ENCODE data around the gene C1orf232.

C1orf232 gene

DNA sequence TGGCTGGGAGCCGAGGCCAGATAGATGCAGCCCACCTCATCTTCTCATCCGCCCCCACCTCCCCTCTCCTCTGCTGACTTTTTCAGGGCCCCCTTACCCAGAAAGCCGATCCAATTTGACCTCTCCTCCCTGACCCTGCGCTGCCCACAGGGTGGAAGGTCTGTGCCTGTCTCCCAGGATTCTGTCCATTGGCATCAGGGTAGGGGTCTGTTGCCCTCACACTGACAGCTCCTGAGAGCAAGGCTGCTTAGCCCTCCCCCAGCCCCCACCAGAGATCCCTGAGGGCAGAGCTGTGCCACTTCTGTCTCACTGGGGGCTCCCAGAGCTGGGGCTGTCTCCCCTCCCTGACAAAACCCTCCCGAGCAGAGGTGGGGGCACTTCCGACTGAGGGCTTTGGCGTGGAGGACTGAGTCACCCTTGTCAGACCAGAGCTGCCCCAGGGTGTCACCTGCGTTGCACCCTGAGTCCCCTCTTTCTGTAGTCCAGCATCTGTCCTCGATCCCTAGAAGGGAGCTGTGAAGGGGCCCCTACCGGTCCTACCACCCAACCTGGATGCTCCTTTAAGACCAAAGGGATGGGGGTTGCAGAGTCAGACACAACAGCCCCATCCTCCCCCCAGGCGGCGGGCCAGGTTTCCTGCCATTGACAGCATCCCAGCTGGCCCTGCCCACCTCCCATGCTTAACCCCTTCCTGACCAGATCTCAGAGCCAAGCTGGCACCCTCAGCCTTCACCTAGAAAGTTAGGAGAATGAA, 12.3 kb downstream of the C1orf232 start:
- DNase-seq (ENCODE audit: low read depth in 2 of 2) = no peak

DNA sequence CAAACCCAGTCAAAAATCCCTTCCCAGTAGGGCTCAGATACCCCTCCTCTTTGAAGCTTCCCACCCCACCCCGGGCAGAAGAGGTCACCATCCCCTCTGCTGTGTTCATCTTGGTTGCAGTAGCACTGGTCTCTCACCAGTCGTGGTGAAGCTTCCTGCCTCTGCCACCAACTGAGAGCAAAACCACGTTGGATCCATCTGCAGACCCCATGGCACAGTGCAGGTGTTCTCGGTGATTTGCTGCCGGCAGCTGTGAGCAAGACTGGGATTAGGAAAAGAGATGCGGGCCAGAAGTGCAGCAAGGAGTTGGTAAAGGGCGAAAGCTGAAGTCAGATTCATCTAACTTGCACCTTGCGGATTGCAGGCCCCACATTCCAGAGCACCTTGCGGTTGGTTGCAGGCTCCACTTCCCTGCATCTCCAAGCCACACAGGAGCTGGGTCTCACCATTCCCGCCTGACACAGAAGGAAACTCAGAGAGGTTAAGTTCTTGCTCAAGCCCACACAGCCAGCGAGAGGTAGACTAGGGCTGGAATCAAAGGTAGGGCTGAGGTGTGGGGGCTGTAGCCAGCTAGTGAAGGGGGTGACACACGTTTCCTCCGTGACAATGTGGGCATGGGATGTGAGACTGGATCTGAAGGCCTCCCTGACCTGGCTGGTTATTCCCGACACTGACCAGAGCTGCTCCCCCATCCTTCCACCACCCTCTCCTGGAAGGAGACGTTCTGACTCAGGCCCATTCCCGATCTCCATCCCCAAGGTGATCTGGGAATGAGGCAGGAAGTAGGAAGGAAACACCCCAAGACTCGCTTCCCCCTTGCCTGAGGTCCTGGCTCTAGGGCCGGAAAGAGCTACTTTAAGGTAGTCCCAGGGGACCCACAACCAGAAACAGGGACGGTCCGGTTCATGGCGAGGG, 13.1 kb downstream of the C1orf232 start:
- DNase-seq (ENCODE audit: low read depth in 2 of 2) = no peak

DNA sequence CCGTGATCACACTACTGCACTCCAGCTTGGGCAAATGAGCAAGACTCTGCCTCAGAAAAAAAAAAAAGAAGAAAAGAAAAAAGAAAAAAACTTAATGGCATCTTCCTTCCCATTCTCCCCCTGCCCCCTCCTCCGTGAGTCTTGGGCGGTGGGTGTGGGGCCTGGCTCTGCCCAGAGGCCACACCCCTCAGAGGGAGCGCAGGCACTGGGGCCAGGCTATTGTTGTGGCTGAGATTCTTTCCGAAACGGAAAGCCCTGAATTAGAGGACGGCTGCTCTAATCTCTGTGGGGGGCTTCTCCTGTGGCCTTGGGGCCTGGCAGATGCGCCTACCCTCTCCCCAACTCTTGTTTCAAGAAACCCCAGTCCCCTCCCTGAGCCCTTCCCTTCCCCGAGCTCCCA, 14.0 kb downstream of the C1orf232 start:
- DNase-seq (ENCODE audit: low read depth in 2 of 2) = no peak

- DNase-seq (ENCODE audit: low read depth in 2 of 2) = no peak
Observed at GRCh38 chr1:26153966-26154532, 14.7 kb downstream of the C1orf232 start.

GRCh38 chr1:26148887-26149286, 19.9 kb downstream of the C1orf232 start:
- no peak for DNase-seq (ENCODE audit: low read depth in 2 of 2)

DNA sequence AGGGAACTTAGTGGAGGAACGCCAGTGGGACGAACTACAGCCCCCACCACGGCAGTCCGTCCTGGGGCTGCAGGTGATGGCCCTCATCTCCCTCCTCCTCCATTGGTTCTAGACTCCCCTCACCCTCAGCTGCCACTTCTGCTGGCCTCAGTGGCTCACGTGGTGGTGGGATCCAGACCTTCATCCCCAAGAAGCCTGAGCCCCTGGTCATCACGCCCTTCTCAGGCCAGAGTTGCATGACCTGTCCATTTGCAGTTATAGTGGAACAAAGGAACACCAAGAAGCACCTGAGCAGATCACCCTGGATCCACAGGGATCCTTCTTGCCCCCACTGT, 22.8 kb downstream of the C1orf232 start:
- no peak for DNase-seq (ENCODE audit: low read depth in 2 of 2)

GRCh38 chr1:26145041-26145959, 23.5 kb downstream of the C1orf232 start:
- DNase-seq (ENCODE audit: low read depth in 2 of 2) = peak; percentile 58 to 67

GRCh38 chr1:26142159-26142558, 26.6 kb downstream of the C1orf232 start:
- DNase-seq (ENCODE audit: low read depth in 2 of 2) = no peak

- no peak for DNase-seq (ENCODE audit: low read depth in 2 of 2)
Observed at GRCh38 chr1:26138974-26139558, 29.7 kb downstream of the C1orf232 start.

DNA sequence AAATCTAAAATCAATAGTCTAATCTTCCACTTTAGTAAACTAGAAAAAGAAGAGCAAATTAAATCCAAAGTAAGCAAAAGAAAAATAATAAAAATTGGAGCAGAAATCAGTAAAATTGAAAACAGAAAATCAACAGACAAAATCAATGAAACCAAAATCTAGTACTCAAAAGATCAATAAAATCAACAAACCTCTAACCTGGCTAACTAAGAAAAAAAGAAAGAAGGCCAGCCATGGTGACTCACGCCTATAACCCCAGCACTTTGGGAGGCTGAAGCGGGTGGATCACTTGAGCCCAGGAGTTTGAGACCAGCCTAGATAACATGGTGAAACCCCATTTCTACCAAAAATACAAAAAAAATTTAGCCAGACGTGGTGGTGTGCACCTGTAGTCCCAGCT, 34.3 kb downstream of the C1orf232 start:
- DNase-seq (ENCODE audit: low read depth in 2 of 2) = no peak

- DNase-seq (ENCODE audit: low read depth in 2 of 2) = no peak
Observed at GRCh38 chr1:26132834-26133167, 36.0 kb downstream of the C1orf232 start.

GRCh38 chr1:26132128-26132833, 36.5 kb downstream of the C1orf232 start:
- no peak for DNase-seq (ENCODE audit: low read depth in 2 of 2)

GRCh38 chr1:26130695-26131094, 38.1 kb downstream of the C1orf232 start:
- DNase-seq (ENCODE audit: low read depth in 2 of 2) = no peak

DNA sequence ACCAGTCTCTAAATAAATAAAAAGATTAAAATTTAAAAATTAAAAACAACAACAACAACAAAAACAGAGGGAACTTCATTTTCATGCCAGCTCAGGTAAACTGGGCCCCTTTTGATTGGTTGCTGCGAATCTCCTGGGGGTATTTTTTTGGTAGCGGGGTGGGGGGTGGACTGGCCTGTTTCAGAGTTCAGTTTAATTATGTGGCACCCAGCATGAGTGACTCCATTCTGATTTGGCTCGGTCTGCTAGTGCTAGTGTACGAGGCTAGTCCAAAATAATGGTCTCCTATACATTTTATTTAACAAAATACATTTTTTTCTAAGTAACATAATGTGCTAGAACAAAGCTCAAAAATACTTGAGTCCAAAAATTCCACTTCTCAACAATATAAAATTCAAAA, 39.0 kb downstream of the C1orf232 start:
- no peak for DNase-seq (ENCODE audit: low read depth in 2 of 2)

GRCh38 chr1:26127235-26128163, 41.3 kb downstream of the C1orf232 start:
- no peak for DNase-seq (ENCODE audit: low read depth in 2 of 2)

- no peak for DNase-seq (ENCODE audit: low read depth in 2 of 2)
Observed at GRCh38 chr1:26126321-26127084, 42.3 kb downstream of the C1orf232 start.

GRCh38 chr1:26125946-26126320, 42.8 kb downstream of the C1orf232 start:
- no peak for DNase-seq (ENCODE audit: low read depth in 2 of 2)

DNA sequence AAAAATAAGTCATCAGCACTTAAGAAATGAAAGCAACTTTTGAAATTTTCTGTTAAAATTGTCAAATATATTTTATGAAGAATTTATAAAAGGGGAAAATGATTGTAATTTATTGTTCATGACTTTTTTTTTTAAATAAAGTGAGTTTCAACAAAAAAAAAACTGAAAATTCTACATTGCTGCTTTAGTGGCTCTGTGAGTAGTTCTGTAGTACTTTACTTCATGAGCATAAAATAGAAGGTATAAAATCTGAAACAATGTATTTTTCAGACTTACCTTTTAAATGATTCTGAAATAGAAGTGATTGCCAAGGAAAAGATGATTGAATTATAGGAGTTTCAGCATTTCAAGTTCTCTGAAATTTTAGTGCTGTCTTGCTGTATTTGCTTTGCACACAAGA, 43.4 kb downstream of the C1orf232 start:
- DNase-seq (ENCODE audit: low read depth in 2 of 2) = no peak
